ENCODE data around the gene KCNJ9.
"Not testable (repeated sequence)": the region's sequence is repeated elsewhere in the genome, so short reads cannot be mapped to it uniquely, and the experiment has no call there.

KCNJ9 gene

DNA sequence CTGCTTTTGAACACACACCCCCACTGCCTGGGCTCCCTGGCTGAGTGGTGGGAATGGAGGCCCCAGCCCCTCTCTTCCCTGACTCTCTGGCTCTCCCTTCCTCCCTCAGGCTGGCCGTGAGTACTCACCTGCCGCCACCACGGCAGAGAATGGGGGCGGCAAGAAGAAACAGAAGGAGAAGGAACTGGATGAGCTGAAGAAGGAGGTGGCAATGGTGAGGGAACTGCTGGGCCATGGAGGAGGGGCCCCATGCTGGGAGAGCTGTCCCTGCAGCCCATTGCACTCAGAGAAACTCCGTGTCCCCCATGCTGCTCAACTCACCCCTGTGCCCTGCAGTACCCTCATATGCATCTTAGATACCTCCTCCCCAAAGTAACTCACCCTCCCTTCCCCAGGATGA lies 39.5 kb downstream of the KCNJ9 start:
- DNase-seq, result no peak
- Histone ChIP-seq H3K36me3 (no peaks in the 10 kb centered on the region), H3K4me3 (ENCODE audit: low read depth, low read length) (no peak overlapping the region), H3K4me1 (no peaks in the 10 kb centered on the region), H3K27me3 (no peaks in the 10 kb centered on the region), H3K9me3 (no peaks in the 10 kb centered on the region)
- TF ChIP-seq, protein P1, sequence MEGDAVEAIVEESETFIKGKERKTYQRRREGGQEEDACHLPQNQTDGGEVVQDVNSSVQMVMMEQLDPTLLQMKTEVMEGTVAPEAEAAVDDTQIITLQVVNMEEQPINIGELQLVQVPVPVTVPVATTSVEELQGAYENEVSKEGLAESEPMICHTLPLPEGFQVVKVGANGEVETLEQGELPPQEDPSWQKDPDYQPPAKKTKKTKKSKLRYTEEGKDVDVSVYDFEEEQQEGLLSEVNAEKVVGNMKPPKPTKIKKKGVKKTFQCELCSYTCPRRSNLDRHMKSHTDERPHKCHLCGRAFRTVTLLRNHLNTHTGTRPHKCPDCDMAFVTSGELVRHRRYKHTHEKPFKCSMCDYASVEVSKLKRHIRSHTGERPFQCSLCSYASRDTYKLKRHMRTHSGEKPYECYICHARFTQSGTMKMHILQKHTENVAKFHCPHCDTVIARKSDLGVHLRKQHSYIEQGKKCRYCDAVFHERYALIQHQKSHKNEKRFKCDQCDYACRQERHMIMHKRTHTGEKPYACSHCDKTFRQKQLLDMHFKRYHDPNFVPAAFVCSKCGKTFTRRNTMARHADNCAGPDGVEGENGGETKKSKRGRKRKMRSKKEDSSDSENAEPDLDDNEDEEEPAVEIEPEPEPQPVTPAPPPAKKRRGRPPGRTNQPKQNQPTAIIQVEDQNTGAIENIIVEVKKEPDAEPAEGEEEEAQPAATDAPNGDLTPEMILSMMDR (IDR thresholded peaks at IDR 0.05; ENCODE audit: low read depth, low read length), result no peak

DNA sequence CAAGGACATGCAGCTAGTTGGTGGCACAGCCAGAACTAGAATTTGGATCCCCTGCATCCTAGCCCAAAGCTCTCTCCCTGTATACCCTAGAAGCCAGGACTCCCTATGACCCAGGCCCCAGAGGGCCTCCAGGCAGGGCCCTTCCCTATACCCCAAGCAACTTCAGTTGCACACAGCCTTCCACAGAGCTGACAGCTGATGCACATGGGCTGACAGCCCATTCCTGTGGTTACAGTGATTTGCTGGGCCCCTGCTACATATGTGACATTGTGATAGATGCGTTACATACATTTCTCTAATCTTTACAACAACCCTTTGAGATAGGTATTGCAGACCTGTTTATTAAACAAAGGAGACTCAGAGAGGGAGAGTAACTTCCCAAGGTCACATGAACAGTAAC lies 40.0 kb downstream of the KCNJ9 start:
- no peak for DNase-seq
- TF ChIP-seq, protein P1 (IDR thresholded peaks at IDR 0.05; ENCODE audit: low read depth, low read length), result no peak
- Histone ChIP-seq H3K4me1 (no peaks in the 10 kb centered on the region), H3K27me3 (no peaks in the 10 kb centered on the region), H3K36me3 (no peaks in the 10 kb centered on the region), H3K4me3 (ENCODE audit: low read depth, low read length) (no peak overlapping the region), H3K9me3 (no peaks in the 10 kb centered on the region)

GRCh38 chr1:160122978-160123495 lies 41.7 kb downstream of the KCNJ9 start:
- Histone ChIP-seq H3K4me1 (no peaks in the 10 kb centered on the region), H3K27me3 (no peaks in the 10 kb centered on the region), H3K4me3 (ENCODE audit: low read depth, low read length) (no peak overlapping the region), H3K36me3 (no peaks in the 10 kb centered on the region), H3K9me3 (no peaks in the 10 kb centered on the region)
- TF ChIP-seq, protein P1 (IDR thresholded peaks at IDR 0.05; ENCODE audit: low read depth, low read length), result no peak
- DNase-seq, result no peak

GRCh38 chr1:160123726-160124125 lies 42.4 kb downstream of the KCNJ9 start:
- H3K27me3 ChIP-seq, result no peaks in the 10 kb centered on the region
- TF ChIP-seq, protein P1 (IDR thresholded peaks at IDR 0.05; ENCODE audit: low read depth, low read length), result no peak
- H3K36me3 ChIP-seq, result no peaks in the 10 kb centered on the region

DNA sequence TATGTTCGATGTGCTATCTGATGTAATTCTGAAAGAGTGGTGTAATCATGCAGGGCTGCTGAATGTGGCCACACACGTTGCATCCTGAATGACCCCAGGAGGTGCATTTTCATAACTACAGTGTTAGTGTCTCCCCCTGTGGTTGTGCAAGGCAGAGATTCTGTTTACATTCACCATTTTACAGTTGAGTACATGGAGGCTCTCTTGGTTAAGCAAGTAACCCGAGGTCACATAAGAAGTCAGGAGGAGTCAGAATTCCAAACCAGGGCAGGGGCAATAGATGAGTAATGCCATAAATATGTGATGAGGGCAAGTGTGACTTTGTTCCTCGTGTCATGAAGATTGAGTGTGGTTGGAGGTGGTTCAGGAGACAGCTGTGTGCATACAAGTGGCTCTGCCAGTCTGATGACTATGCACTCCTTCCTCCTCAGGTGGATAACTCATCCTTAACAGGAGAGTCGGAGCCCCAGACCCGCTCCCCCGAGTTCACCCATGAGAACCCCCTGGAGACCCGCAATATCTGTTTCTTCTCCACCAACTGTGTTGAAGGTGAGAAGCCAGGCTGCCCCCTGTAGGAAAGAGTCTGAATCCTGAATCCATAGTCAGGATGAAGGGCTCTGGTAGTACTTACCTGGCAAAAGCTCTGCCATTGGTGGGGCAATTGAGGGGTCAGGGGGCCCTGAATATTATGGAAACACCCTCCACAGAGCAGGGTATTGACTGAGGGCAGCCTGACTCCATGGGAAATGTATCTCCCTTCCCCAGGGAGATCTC lies 43.6 kb downstream of the KCNJ9 start:
- Histone ChIP-seq H3K4me3 (ENCODE audit: low read depth, low read length) (no peak overlapping the region), H3K36me3 (no peaks in the 10 kb centered on the region), H3K27me3 (no peaks in the 10 kb centered on the region), H3K9me3 (no peaks in the 10 kb centered on the region), H3K4me1 (no peaks in the 10 kb centered on the region)
- no peak for DNase-seq
- TF ChIP-seq, protein P1 (IDR thresholded peaks at IDR 0.05; ENCODE audit: low read depth, low read length), result no peak

More at GRCh38 chr1:160123726-160124125, 42.4 kb downstream of the KCNJ9 start:
- Histone ChIP-seq H3K9me3 (no peaks in the 10 kb centered on the region), H3K4me1 (no peaks in the 10 kb centered on the region), H3K4me3 (ENCODE audit: low read depth, low read length) (no peak overlapping the region)
- no peak for DNase-seq

DNA sequence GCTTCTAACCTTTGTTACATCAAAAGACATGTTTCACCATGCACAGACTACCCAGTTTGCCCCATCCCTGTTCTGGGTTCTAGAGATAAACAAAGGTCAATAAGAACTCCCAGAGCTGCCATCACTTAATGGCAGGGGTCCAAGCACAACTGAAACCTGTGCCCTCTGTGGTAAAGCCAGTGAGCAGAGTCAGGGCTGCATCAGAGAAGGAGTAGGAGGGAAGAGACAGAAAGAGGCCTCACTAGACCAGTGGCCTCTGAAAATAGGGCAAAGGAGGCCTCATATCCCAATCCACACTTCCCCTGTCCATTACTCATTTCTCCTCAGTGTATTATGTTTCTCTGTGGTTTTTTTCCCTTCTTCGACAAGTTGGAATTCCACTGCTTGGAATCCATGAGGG lies 44.4 kb downstream of the KCNJ9 start:
- no peak for DNase-seq
- H3K4me1 ChIP-seq, result no peaks in the 10 kb centered on the region
- no peak overlapping the region for H3K4me3 ChIP-seq (ENCODE audit: low read depth, low read length)
- TF ChIP-seq, protein P1 (IDR thresholded peaks at IDR 0.05; ENCODE audit: low read depth, low read length), result no peak
- no peaks in the 10 kb centered on the region for H3K36me3 ChIP-seq
- H3K9me3 ChIP-seq, result no peaks in the 10 kb centered on the region
- peaks cover under 1% of the 10 kb centered on the region; the same call in 1 of the 2 replicates for H3K27me3 ChIP-seq

GRCh38 chr1:160126342-160126741 lies 45.0 kb downstream of the KCNJ9 start:
- H3K27me3 ChIP-seq; H3K9me3 ChIP-seq; DNase-seq; H3K4me1 ChIP-seq; H3K4me3 ChIP-seq (ENCODE audit: low read depth, low read length); H3K36me3 ChIP-seq: not testable (repeated sequence)
